ENCODE measurements around the gene WNT7B. TPM values are rescaled to one million over a fixed set of nuclear protein-coding genes. Genes with fewer than 3 reads are reported as not detected.

The WNT7B gene
- total and polyA plus RNA-seq, 8 donors, result 0.06 to 2.0 TPM; not detected in 6

GRCh38 chr22:45917700-45918458 is 59.1 kb downstream of the WNT7B start:
- H3K36me3 ChIP-seq, result no peaks in the 10 kb centered on the region
- TF ChIP-seq POLR2AphosphoS5 (IDR thresholded peaks at IDR 0.05), result no peak
- no peak for TF ChIP-seq POLR2A (IDR thresholded peaks at IDR 0.05)
- no peak for TF ChIP-seq CTCF (IDR thresholded peaks at IDR 0.05)
- no peak for TF ChIP-seq EP300 (IDR thresholded peaks at IDR 0.05)
- no peak overlapping the region for H3K4me3 ChIP-seq
- intact Hi-C loops (cut with DNase I; ENCODE audit: low total_unique reads), result no loop called here
- no peak overlapping the region for H3K27ac ChIP-seq
- H3K9me3 ChIP-seq, result peaks cover 0 to 11% (median 9%) of the 10 kb centered on the region in 4 donors
- 80 to 86% (median 82%) methylated on average over 12 to 14 of the region's 14 CpGs for WGBS, 5 donors
- peaks cover 5 to 21% (median 11%) of the 10 kb centered on the region in 4 donors for H3K4me1 ChIP-seq
- H3K27me3 ChIP-seq, result peaks cover 0 to 44% (median 0%) of the 10 kb centered on the region in 3 donors
- no peak for DNase-seq

GRCh38 chr22:45917146-45917545 is 59.8 kb downstream of the WNT7B start:
- no peak overlapping the region for H3K27ac ChIP-seq
- intact Hi-C loops (cut with DNase I; ENCODE audit: low total_unique reads), result no loop called here
- no peaks in the 10 kb centered on the region for H3K36me3 ChIP-seq
- H3K4me3 ChIP-seq, result no peak overlapping the region
- TF ChIP-seq EP300 (IDR thresholded peaks at IDR 0.05) (no peak), POLR2AphosphoS5 (IDR thresholded peaks at IDR 0.05) (no peak), POLR2A (IDR thresholded peaks at IDR 0.05) (no peak), CTCF (IDR thresholded peaks at IDR 0.05) (no peak)
- peaks cover 0 to 51% (median 0%) of the 10 kb centered on the region in 3 donors for H3K27me3 ChIP-seq
- H3K9me3 ChIP-seq, result peaks cover 0 to 11% (median 9%) of the 10 kb centered on the region in 4 donors
- DNase-seq, result peak; percentile 60 to 66
- H3K4me1 ChIP-seq, result peaks cover 5 to 26% (median 11%) of the 10 kb centered on the region in 4 donors
- WGBS, 5 donors, result 28 to 53% (median 49%) methylated on average over 4 to 12 of the region's 12 CpGs

- 72 to 87% (median 80%) methylated on average over 1 to 7 of the region's 7 CpGs for WGBS, 5 donors
- intact Hi-C loops (cut with DNase I; ENCODE audit: low total_unique reads), result no loop called here
- H3K4me3 ChIP-seq, result no peak overlapping the region
- no peak for DNase-seq
- H3K4me1 ChIP-seq, result peaks cover 5 to 27% (median 11%) of the 10 kb centered on the region in 4 donors
- TF ChIP-seq EP300 (IDR thresholded peaks at IDR 0.05) (no peak), CTCF (IDR thresholded peaks at IDR 0.05) (no peak), POLR2AphosphoS5 (IDR thresholded peaks at IDR 0.05) (no peak), POLR2A (IDR thresholded peaks at IDR 0.05) (no peak)
- peaks cover 0 to 54% (median 0%) of the 10 kb centered on the region in 3 donors for H3K27me3 ChIP-seq
- H3K27ac ChIP-seq, result no peak overlapping the region
- H3K36me3 ChIP-seq, result no peaks in the 10 kb centered on the region
- H3K9me3 ChIP-seq, result peaks cover 0 to 11% (median 9%) of the 10 kb centered on the region in 4 donors
Observed at GRCh38 chr22:45916515-45916914, 60.4 kb downstream of the WNT7B start.

- WGBS, 5 donors, result 85 to 95% (median 91%) methylated on average over 16 of the region's 16 CpGs
- no peak for TF ChIP-seq POLR2AphosphoS5 (IDR thresholded peaks at IDR 0.05)
- TF ChIP-seq CTCF (IDR thresholded peaks at IDR 0.05), result no peak
- TF ChIP-seq POLR2A (IDR thresholded peaks at IDR 0.05), result no peak
- TF ChIP-seq EP300 (IDR thresholded peaks at IDR 0.05), result no peak
- no peak for DNase-seq
Observed at GRCh38 chr22:45915841-45916240, 61.1 kb downstream of the WNT7B start.

More at GRCh38 chr22:45915841-45916240, 61.1 kb downstream of the WNT7B start:
- Histone ChIP-seq H3K4me3 (no peak overlapping the region), H3K9me3 (peaks cover 0 to 11% (median 9%) of the 10 kb centered on the region in 4 donors), H3K36me3 (no peaks in the 10 kb centered on the region), H3K27ac (no peak overlapping the region), H3K27me3 (peaks cover 0 to 52% (median 0%) of the 10 kb centered on the region in 3 donors), H3K4me1 (peaks cover 5 to 27% (median 11%) of the 10 kb centered on the region in 4 donors)
- intact Hi-C loops (cut with DNase I; ENCODE audit: low total_unique reads), result no loop called here

Measured in stomach (tissue), 9 donors.